Stomach (tissue), 4 donors: ENCODE data around the gene MARCHF2.

ENCODE experiments used
- CTCF ChIP-seq, 7 experiments: fragments of 450-650 bp in 4 of 7; fragments of 200-600 bp in 3 of 7; sonication (generic) in 3 of 7; IDR thresholded peaks; one replicate each; pipeline ENCODE4 v1.5.1; 2016 to 2019; ENCODE audit warnings: antibody characterized with exemption in 7 of 7, control low read depth in 2 of 7, mild to moderate bottlenecking in 1 of 7
- POLR2A ChIP-seq, 4 donors: fragments of 450-650 bp; IDR thresholded peaks; one replicate each; pipeline ENCODE4 v1.6.1; 2016; ENCODE audit warnings: antibody characterized with exemption in 4 of 4, control low read depth in 2 of 4, mild to moderate bottlenecking in 1 of 4, moderate library complexity in 1 of 4

- TF ChIP-seq CTCF (IDR thresholded peaks at IDR 0.05) (no peak), POLR2A (IDR thresholded peaks at IDR 0.05) (no peak)
These were observed 42.7 kb upstream of the MARCHF2 start for GRCh38 chr19:8370176-8371010.
